A549 (cell line): ENCODE data around the gene R3HDM2.

Experiments
- EP300 ChIP-seq, 2 experiments: fragments of >200 bp; sonication (Bioruptor Twin); formaldehyde crosslinking; IDR thresholded peaks; 2 replicates in 1 of 2; 3 replicates in 1 of 2; pipeline ENCODE4 v1.6.1; 2016 to 2017
- POLR2AphosphoS2 ChIP-seq: conservative IDR thresholded peaks from 2 replicates; pipeline ENCODE4 v1.6.1; 2012; ENCODE audit warnings: low read length, improper control_type of control experiment, inconsistent platforms
- RAD21 ChIP-seq, 2 experiments: fragments of >200 bp in 1 of 2; sonication (Bioruptor Twin) in 1 of 2; formaldehyde crosslinking in 1 of 2; IDR thresholded peaks in 1 of 2; conservative IDR thresholded peaks in 1 of 2; 2 replicates in 1 of 2; 3 replicates in 1 of 2; pipeline ENCODE4 v1.6.1; 2012 to 2018; ENCODE audit warnings: inconsistent platforms in 1 of 2
- TF ChIP-seq, protein P1 (sequence below): fragments of >200 bp; sonication (Bioruptor Twin); formaldehyde crosslinking; IDR thresholded peaks from 3 replicates; pipeline ENCODE4 v1.5.1; 2016

DNA sequence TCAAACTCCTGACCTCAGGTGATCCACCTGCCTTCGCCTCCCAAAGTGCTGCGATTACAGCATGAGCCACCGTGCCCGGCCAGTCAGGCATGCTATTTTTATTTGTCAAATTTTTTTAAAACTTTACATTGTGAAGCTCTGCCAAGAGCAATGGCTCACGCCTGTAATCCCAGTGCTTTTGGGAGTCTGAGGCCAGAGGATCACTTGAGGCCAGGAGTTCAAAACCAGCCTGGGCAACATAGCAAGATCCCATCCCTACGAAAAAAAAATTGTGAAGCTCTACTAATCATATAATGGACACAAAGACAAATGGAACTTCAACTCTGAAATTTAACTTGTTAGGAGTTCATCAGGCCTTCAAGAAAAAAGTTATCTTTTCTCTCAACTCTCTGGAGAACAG, 1.9 kb downstream of the R3HDM2 start:
- TF ChIP-seq EP300 (IDR thresholded peaks at IDR 0.05) (no peak), POLR2AphosphoS2 (no peak), RAD21 (conservative IDR thresholded peaks at IDR 0.05 in 1 of 2, IDR thresholded peaks at IDR 0.05 in 1 of 2) (no peak)
- TF ChIP-seq, protein P1, sequence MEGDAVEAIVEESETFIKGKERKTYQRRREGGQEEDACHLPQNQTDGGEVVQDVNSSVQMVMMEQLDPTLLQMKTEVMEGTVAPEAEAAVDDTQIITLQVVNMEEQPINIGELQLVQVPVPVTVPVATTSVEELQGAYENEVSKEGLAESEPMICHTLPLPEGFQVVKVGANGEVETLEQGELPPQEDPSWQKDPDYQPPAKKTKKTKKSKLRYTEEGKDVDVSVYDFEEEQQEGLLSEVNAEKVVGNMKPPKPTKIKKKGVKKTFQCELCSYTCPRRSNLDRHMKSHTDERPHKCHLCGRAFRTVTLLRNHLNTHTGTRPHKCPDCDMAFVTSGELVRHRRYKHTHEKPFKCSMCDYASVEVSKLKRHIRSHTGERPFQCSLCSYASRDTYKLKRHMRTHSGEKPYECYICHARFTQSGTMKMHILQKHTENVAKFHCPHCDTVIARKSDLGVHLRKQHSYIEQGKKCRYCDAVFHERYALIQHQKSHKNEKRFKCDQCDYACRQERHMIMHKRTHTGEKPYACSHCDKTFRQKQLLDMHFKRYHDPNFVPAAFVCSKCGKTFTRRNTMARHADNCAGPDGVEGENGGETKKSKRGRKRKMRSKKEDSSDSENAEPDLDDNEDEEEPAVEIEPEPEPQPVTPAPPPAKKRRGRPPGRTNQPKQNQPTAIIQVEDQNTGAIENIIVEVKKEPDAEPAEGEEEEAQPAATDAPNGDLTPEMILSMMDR, result no peak
